T47D (cell line): ENCODE results near the gene MICU1.
"Not testable (repeated sequence)": the region's sequence is repeated elsewhere in the genome, so short reads cannot be mapped to it uniquely, and the experiment has no call there.

Experiments used
- DNase-seq, 2 experiments: peaks; one replicate each; pipeline versions ENCODE4 v3.0.0 to v3.0.0-alpha.2; 2011 to 2012; ENCODE audit warnings: low read depth in 1 of 2, low spot score in 1 of 2
- JUND ChIP-seq: IDR thresholded peaks from 2 replicates; pipeline ENCODE4 v1.6.1; 2012; ENCODE audit warnings: low read depth
- in situ Hi-C: cut with HindIII; loops from 2 replicates; pipeline ENCODE4 v1.10.0; 2016; ENCODE audit warnings: low sequenced_read_pairs, low pct_unique_long_range_greater_than_20kb

MICU1 gene

DNA sequence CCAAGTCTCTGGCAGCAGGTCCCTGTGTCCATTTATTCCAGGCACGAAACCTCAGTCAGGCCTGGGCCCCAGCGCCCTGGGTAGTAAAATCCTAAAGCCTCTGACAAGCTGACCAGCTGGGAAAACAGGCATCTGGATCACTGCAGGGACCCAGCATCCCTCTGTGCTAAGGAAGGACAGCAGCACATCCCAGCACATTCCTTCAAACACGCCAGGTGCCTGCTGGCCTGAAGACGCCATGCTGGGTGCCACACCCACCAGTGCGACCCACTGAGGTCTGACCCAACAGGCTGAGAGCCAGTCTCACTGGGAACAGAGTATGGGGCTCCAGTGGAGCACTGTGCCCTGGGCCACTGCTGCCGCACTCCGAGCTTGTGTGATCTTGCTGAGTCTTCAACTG lies 277.6 kb downstream of the MICU1 start:
- in situ Hi-C loops: no loop called here
- no peak for DNase-seq
- no peak for TF ChIP-seq JUND

DNA sequence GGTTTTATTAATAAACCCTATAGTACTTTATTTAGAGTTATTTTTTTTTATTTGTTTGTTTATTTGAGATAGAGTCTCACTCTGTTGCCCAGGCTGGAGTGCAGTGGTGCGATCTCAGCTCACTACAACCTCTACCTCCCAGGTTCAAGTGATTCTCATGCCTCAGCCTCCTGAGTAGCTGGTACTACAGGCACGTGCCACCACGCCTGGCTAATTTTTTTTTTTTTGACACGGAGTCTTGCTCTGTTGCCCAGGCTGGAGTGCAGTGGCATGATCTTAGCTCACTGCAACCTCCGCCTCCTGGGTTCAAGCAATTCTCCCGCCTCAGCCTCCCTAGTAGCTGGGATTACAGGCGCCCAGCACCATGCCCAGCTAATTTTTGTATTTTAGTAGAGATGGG lies 279.8 kb downstream of the MICU1 start:
- in situ Hi-C loops, DNase-seq: not testable (repeated sequence)

DNA sequence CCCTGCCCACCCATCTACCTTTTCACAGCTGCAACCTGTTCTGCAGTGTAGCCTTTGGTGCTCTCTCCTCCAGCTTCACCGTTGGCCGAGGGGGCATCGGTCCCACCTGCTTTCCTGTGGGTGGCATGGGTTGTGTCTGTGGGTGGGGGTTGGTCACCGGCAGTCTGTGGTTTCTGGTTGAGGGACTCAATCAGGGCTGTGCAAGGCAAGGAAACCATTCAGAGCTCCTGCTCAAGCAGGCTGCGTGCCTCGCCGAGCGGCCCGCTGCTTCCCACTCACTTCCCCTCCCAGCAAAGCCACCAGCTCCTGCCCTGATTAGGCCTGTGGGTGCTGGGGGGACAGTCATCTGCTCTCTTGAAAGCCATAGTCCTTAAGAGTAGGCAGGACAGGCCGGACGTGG lies 280.9 kb downstream of the MICU1 start:
- TF ChIP-seq JUND: no peak
- DNase-seq: no peak
- in situ Hi-C loops: no loop called here

DNA sequence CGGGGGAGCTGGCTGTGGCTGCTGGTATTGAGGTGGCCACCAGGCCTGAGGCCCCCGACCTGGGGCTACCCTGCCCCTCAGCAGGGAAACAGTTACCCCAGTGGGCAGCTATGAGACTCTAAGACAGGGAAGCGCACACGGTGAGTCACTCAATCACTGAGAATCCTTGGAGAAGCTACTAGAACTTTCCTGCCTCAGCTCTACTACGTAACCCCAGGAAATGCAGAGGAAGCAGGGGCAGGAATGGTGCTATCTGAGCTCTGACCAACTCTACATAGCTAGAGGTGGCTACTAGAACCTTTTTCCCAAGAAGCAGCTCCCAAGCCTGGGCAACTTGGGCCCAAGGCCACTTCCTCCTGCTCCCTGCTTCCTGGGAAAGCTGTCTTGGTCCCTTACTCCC lies 283.0 kb downstream of the MICU1 start:
- no peak for TF ChIP-seq JUND
- DNase-seq: no peak
- in situ Hi-C loops: no loop called here

DNA sequence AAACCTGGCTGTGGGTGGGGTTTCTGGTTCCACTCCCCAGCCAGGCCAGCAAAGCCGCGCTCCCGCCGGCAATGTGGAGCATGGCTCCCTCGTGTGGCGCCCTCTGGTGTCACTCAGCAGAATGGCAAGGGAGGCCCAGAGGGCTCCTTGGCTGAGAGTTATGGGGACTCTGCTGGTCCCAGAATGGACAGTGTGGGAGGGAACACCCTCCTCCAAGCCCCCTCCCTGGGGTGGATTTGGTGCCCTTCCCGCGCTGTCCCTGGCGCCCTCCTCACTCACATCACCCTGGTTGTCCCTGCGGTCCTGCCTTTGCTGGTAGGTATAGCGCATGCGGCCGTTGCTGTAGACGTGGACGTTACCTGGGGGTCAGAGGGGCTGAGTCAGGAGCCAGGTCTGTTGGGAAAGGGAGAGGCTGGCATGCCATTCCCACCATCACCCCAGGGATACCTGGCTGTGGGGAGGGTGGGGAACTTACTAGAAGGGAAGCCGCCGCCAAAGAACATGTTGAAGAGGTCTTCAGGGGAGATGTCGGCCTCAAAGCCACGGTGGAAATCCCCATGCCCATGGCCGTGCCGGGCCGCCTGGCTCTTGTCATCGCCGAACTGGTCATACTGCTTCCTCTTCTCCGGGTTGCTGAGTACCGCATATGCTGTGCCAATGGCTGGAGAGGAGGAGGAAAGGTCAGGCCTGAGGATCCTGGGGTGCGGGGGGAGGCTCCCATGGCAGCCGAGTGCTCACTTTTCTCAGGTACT lies 285.2 kb downstream of the MICU1 start:
- no peak for TF ChIP-seq JUND
- in situ Hi-C loops: no loop called here
- peak in 1 of 2 experiments; percentile 64 for DNase-seq

DNA sequence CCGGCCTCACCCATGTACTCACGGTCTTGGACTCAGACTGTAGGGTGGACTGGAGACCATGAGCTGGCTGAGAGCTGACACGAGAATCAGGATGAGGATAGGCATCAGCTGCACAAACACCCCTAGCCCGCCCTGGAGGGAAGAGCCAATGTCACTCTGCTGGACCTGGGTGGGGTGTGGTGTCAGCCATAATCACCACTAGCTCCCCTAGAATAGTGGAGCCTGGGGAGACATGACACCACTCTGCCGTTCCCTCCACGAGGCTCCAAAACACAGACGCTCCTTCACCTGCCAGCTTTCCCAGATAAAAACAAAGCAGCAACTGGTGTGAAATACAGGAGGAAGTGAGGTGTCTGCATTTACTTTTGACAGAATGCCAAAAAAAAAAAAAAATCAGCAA lies 287.7 kb downstream of the MICU1 start:
- DNase-seq: no peak
- in situ Hi-C loops: no loop called here
- no peak for TF ChIP-seq JUND

DNA sequence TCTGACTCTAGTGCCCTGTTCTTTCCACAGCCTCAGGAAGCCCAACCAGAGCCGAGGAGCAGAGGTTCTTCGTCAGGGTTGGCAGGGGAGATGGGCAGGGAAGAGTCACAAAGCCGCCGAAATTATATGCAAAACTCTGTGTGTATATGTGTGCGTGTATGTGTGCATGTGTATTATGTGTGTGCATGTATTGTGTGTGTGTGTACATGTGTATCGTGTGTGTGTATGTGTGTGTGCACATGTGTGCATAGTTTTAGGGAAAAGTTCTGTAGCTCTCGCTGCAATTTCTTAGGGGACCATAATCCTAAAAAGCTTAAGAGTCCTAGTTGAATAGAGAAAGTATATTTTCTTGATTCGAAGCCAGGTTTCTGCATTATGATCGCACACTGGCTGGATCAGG lies 288.2 kb downstream of the MICU1 start:
- no peak for DNase-seq
- in situ Hi-C loops: no loop called here
- no peak for TF ChIP-seq JUND

DNA sequence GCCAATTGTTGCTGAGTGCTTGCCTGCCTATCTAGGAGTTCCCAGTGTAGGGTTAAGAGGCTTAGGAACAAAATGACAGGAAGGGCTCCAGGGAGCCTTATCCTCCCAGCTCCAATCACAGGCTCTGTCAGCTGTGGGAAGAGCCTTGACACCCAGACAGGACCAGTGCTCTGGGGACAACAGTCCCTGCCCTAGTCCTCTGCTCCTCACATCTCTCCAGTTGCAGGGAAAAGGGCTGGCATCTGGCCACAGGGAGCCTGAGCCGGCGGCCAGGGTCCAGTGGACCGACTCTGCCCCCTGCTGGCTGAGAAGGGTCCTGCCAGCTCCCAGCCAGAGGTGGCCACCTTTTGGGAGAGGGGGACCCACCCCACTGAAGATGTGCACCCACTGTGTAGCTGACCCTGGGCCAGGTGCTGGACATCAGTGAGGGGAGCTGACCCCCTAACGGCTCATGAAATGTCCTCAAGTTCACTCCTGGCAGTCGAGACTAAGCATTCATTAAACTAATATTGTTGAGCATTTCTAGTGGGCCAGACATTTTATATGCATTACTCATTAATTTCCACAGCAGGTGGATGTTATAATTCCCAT lies 288.7 kb downstream of the MICU1 start:
- in situ Hi-C loops: no loop called here
- TF ChIP-seq JUND: no peak
- peak in 1 of 2 experiments; percentile 76 for DNase-seq

DNA sequence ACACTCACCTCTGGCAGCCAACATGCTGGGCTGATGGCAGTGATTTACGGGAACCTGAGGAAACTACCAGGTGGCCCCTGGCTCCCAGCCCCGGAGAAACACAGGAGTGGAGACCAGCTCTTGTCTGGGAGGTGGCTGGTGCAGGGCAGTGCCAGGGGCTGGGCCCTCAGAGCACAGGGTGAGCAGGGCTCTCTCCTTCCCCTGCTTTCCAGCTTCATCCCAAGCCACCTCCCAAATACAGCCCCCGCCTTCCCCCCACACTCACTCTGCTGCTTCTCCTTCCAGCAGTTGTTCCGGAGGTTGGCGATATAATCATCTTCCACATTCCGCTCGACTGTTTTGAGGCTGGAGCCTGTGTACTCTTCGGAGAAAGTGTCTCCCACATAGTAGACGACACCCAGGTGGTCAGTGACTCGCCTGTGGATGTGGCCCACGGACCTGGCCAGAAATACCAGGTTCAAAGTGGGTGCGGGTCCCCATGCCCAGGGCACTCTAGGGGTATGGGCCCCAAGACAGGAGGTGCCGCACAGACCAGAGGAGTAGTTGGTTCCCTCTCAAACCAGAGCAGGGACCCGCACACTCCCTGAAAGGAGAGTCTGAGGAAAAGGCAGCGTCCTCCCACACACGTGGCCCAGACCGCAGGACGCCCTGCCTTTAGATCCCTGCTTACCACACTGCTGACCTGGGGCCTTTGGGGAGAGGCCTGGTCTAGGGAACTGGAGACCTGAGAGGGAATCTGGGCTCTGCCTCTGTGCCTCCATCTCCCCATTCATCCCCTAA lies 289.4 kb downstream of the MICU1 start:
- DNase-seq: peak in 1 of 2 experiments; percentile 42
- in situ Hi-C loops: no loop called here
- TF ChIP-seq JUND: no peak

DNA sequence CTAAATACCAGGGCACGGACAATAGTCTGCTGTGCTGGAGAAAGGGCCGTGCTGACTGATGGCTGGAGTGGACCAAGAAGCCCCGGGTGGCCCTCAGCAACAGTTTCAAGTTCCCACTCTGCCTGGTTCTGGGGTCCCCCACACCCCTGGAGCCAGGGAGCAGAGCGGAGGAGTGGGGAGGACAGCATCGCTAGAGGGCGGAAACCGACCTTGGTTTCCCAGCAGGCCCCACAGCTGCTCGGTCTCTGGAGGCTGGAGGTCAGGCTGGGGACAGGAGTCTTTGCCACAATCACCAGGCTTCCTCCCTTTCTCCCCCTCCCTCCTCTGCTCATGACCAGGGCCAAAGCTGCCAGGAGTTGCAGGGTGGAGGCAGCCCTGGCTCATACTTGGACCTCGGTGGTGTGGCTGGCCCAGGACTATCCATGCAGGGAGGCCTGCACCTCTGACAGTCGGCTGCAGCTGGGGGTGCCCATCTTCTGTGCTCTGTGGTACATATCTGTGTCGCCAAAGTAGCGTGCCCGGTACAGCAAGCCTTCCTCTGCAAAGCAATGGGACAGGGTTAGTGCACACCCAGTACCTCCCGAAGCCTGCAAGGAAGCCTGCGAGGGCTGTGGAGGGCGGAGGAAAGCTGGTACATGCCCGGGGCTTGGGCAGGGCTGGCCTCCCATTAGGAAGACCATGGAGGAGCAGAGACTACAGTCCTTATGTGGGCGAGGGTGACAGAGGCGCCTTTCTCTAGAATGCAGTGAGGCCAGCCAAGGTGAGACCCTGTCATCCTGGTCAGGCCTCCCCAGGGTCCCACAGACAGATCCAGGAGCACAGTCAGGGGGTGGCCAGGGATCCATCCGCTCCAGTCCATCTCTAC lies 290.3 kb downstream of the MICU1 start:
- no peak for TF ChIP-seq JUND
- in situ Hi-C loops: no loop called here
- no peak for DNase-seq

DNA sequence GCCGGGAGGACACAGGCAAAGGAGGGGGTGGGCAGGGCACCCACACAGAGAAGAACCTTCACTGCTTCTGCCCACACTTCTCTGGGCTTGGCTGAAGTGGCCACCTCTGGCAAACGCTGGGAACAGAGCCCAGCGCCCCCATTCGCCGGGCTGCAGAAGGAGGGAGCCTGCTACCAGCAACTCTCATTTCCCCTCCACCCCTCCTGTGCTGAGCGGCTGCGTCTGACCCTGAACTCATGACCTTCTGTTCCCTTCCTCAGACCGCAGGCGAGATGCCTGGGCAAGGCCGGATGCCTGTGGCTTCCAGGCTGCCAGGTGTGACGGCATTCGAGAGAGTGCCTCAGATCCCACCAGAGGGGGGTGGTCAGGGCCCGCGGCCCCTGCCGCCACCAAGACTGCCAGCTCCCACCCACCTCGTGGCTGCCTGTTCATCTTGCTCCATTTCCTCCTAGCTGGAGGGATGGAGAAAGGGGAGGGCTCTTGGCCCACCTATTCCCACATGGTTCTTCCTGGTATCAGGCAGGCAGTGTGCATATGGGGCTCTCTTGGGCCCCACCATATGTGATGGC lies 291.0 kb downstream of the MICU1 start:
- no peak for TF ChIP-seq JUND
- peak in 1 of 2 experiments; percentile 83 for DNase-seq
- in situ Hi-C loops: no loop called here

DNA sequence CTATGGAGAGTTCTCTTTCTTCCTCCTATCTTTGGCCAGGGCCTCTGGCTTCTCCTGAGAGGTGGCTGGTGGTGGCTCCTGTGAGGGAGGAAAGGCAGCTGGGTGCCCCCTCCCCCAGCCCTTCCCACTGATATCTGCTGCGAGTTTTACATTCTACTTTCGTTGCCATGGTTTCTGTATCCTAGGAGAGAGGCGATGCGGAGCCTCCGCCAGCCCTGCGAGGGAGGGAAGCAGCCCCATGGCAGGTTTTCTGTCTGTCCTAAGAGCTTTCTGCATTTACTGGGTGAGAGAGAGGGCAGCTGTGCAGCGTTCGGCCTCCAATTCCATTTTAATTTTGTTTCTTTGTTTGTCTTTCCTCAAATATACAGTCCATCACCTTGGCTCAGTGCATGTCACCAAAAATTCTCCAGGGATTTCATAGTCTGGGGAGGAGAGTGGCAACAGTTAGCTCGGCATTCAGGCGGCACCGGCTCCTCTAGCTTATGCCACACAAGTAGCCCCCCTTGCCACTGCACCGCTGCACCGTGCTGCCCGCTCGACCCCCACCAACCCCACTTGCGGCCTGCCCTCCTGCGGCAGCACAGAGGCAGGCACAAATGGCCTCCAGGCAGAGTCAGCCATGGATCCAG lies 291.6 kb downstream of the MICU1 start:
- no peak for DNase-seq
- TF ChIP-seq JUND: no peak
- in situ Hi-C loops: no loop called here
